IPS-NIHi7 (cell line): ENCODE data around the gene ATG9B.

ENCODE experiments used
- DNase-seq: peaks from one replicate; pipeline ENCODE4 v3.0.0; 2012; ENCODE audit warnings: mixed read lengths; ENCODE audit errors: extremely low spot score

Gene ATG9B

DNA sequence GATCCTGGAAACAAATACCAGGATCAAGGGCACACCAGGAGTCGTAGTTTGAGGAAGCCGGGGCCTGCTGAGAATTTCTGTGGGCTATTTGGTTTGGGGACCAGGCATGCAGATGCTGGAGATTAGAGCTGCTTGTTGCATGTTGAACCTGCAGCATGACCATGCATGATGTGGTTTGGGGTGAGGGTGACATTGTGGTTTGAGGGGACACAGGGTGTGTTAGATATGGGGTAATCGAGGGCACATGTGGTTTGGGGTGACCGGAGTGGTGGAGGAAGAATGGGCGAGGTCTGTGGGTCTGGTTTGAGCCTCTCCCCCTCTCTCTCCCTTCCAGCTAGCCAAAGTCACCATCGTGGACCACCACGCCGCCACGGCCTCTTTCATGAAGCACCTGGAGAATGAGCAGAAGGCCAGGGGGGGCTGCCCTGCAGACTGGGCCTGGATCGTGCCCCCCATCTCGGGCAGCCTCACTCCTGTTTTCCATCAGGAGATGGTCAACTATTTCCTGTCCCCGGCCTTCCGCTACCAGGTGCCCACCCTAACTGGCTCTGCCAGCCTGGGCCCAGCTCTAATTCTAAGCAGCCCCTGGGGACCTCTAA, 23.3 kb downstream of the ATG9B start:
- DNase-seq = no peak

DNA sequence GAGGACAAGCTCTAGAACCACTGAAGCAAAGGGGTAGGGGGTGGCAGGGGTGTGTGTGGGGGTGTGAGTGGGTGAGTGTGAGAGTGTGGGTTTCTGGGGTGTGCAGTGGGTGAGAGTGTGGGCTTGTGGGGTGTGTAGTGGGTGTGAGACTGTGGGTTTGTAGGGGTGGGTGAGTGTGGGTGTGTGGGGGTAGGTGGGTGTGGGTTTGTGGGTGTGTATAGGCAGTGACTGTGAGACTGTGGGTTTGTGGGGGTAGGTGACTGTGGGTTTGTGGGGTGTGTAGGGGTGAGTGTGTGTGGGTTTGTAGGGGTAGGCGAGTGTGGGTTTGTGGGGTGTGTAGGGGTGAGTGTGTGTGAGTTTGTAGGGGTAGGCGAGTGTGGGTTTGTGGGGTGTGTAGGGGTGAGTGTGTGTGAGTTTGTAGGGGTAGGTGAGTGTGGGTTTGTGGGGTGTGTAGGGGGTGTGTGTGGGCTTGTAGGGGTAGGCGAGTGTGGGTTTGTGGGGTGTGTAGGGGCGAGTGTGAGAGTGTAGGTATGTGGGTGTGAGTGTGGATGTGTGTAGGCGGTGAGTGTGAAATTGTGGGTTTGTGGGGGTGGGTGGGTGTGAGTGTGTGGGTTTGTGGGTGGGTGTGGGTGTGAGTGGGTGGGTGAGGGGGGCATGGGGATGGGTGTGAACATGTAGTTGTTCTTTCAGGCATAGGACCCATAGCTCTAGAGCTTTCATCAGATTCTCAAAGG, 24.6 kb downstream of the ATG9B start:
- no peak for DNase-seq

DNA sequence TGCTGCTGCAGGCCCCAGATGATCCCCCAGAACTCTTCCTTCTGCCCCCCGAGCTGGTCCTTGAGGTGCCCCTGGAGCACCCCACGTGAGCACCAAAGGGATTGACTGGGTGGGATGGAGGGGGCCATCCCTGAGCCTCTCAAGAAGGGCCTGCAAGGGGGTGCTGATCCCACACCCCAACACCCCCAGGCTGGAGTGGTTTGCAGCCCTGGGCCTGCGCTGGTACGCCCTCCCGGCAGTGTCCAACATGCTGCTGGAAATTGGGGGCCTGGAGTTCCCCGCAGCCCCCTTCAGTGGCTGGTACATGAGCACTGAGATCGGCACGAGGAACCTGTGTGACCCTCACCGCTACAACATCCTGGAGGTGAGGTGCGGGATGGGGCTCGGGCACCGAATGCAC, 25.3 kb downstream of the ATG9B start:
- no peak for DNase-seq

DNA sequence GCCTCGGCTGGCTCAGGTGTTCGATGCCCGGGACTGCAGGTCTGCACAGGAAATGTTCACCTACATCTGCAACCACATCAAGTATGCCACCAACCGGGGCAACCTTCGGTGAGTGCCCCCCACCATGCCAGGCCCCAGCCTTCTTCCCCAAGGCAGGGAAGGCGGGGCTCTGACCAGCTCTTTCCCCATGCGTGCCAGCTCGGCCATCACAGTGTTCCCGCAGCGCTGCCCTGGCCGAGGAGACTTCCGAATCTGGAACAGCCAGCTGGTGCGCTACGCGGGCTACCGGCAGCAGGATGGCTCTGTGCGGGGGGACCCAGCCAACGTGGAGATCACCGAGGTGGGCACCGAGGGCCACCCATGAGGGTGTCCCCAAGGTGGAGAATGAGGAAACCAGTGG, 26.0 kb downstream of the ATG9B start:
- no peak for DNase-seq

DNA sequence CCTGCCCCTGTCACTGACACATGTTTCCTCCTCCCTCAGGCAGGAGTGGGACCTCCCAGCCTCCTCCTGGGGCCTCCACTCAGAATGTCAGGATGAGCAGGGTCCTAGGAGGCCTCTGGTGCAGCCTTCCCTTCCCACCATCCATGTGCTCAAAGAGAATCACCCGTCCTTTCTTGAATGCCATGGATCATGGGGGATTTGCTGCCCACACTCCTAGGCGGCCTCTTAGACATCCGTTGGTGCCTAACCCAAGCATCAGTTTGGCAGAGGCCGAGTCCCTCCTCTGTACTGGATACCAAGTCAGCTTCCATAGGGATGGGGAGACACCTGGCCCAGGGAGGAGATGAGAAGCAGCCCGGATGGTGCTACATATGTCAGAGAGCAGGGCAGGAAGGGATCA, 26.5 kb downstream of the ATG9B start:
- DNase-seq = no peak

DNA sequence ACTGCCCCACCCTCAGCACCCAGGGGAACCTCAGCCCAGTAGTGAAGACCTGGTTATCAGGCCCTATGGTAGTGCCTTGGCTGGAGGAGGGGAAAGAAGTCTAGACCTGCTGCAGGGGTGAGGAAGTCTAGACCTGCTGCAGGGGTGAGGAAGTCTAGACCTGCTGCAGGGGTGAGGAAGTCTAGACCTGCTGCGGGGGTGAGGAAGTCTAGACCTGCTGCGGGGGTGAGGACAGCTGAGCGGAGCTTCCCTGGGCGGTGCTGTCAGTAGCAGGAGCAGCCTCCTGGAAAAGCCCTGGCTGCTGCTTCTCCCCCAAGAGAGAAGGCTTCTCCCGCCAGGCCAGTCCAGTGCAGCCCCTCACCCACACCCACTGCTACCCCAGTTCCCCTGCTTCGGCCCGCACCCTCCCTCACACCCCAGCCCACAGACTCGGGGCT, 27.2 kb downstream of the ATG9B start:
- no peak for DNase-seq

DNA sequence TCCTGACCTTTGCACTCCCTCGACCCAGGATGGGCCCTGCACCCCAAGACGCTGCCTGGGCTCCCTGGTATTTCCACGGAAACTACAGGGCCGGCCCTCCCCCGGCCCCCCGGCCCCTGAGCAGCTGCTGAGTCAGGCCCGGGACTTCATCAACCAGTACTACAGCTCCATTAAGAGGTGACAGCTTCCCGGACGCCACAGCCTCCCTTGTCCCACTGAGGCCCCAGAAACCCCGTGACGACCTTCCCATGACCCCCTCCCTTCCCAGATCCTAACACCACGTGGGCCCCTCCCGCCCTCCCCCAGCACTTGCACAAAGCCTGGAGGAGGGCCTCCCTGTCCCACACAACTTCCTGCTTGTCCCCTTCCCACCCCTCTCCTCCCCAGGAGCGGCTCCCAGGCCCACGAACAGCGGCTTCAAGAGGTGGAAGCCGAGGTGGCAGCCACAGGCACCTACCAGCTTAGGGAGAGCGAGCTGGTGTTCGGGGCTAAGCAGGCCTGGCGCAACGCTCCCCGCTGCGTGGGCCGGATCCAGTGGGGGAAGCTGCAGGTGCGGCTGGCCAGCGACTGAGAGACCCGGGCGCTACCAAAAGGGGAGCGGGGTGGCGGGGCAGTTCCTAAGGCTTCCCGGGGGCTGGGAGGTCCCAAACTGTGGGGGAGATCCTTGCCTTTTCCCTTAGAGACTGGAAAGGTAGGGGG, 27.8 kb downstream of the ATG9B start:
- DNase-seq = no peak

DNA sequence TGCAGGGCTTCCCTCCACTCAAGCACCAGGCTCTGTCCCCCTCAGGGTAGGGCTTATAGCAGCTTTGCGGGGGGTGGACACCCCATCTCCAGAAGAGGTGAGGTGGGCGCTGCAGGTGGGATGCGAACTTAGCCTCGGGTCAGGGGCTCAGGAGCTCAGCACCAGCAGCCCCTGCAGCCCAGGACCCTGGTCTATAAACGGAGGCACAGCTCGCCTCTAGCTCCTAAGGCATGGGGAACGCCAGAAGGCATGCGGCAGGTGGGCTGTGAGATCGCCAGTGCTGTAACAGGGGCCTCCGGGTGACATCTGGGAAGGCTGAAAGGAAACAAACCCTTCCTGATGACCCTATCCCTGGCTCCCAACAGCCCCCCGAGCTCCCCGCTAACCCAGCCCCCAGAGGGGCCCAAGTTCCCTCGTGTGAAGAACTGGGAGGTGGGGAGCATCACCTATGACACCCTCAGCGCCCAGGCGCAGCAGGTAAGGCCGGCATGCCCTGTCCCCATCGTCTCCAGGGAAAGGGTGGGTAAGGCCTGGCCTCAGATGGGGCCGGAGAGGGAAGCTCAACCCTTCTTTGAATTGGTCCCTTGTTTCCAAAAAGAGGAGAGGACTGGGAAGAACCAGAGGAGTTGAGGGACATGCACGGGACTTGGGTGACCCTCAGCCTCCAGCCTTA, 29.3 kb downstream of the ATG9B start:
- no peak for DNase-seq

DNA sequence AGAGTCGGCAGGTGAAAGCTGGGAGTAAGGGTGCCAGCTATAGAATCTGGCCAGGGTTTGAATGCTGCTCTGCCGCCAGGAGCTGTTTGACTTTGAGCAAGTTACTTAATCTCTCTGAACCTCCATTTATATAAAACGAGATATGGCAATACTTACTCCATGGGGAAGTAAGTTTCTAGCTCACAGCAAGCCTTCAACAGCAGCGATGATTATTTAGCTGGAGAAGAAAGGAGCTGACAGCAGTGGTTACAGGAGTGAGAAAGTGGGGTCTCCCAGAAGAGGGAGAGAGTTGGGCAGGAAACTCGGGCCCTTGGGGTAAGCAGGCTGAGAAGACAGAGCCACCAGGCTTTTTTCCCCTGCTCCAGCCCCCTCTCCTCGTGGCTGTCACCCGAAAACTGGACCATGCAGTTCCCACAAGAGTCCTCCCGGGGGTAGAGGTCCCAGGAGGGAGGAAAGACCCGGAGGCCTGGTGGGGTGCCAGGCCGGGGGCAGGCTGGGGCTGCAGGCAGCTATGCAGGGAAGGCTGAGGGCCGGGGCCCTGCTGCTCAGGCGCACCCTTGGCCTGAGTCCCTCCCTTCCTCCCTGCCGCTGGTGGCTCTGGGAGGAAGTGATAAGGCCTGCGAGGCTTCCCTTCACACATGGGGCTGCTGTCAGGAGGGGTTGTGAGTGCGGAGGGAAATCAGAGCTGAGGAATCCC, 30.0 kb downstream of the ATG9B start:
- DNase-seq = no peak

DNA sequence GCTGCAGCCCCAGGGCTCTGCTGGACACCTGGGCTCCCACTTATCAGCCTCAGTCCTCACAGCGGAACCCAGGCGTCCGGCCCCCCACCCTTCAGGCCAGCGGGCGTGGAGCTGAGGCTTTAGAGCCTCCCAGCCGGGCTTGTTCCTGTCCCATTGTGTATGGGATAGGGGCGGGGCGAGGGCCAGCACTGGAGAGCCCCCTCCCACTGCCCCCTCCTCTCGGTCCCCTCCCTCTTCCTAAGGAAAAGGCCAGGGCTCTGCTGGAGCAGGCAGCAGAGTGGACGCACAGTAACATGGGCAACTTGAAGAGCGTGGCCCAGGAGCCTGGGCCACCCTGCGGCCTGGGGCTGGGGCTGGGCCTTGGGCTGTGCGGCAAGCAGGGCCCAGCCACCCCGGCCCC, 30.8 kb downstream of the ATG9B start:
- no peak for DNase-seq

DNA sequence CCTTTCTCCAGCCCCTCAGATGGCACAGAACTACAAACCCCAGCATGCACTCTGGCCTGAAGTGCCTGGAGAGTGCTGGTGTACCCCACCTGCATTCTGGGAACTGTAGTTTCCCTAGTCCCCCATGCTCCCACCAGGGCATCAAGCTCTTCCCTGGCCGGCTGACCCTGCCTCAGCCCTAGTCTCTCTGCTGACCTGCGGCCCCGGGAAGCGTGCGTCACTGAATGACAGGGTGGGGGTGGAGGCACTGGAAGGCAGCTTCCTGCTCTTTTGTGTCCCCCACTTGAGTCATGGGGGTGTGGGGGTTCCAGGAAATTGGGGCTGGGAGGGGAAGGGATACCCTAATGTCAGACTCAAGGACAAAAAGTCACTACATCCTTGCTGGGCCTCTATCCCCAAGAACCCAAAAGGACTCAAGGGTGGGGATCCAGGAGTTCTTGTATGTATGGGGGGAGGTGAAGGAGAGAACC, 31.4 kb downstream of the ATG9B start:
- DNase-seq = peak; percentile 79

DNA sequence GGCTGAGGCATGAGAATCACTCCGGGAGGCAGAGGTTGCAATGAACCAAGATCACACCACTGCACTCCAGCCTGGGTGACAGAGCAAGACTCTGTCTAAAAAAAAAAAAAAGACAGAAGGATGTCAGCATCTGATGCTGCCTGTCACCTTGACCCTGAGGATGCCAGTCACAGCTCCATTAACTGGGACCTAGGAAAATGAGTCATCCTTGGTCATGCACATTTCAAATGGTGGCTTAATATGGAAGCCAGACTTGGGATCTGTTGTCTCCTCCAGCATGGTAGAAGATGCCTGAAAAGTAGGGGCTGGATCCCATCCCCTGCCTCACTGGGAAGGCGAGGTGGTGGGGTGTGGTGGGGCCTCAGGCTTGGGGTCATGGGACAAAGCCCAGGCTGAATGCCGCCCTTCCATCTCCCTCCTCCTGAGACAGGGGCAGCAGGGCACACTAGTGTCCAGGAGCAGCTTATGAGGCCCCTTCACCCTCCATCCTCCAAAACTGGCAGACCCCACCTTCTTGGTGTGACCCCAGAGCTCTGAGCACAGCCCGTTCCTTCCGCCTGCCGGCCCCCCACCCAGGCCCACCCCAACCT, 32.1 kb downstream of the ATG9B start:
- no peak for DNase-seq

DNA sequence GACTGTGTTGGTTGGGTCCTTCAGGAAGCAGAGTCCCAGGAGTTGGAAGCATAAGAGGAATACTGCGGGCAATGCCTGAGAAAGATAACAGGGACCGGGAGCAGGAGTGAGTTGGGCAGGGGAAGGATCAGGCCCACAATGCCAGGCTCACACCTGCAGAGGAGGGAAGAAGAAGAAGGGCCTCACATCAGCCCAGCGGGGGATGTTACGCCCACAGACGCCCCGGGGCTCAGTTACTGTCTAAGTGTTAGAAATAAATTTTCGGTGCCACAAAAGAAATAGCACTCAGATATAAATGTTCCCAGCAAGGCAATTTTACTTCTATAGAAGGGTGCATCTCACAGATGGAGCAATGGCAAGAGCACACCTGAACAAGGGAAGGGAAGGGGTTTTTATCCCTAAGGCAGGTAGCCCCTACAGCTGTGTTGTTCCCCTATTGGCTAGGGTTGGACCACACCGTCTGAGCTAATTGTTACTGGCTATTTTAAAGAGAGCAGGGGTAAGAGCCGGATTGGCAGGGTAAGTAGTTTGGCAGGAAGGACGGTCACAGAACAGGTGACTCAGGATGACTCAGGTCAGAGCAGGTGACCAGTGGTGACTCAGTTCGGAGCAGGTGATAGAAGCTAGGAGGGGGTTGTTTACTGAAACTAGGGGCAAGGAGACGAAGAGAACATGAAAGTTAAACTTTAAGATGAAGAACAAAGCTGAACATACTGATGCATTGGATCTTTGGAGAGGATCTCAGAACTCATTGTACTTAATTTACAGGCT, 33.7 kb downstream of the ATG9B start, which contains the start of gene NOS3:
Gene NOS3 (plus strand): TSS at position 602 of the 771 bp plus-strand sequence. CDS start 2,787 bp downstream, outside the sequence.
- no peak for DNase-seq

DNA sequence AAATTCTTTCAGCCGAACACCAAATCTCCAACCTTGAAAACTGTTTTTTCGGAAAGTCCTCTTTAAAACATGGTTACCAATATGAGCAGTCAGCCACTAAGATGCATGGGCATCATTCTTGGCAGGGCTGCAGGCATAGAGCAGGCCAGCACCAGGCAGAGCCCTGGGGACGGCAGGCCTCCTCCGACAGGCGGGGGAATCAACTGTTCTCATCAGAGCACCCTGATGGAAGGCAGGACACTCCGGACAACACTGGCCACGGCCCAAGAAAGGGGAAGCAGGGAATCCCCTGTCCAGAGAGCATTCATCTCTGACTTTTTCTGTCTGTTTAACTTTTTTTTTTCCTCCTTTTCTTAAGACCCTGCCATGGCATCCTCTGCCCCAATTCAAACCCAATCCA, 34.8 kb downstream of the ATG9B start:
- DNase-seq = no peak

DNA sequence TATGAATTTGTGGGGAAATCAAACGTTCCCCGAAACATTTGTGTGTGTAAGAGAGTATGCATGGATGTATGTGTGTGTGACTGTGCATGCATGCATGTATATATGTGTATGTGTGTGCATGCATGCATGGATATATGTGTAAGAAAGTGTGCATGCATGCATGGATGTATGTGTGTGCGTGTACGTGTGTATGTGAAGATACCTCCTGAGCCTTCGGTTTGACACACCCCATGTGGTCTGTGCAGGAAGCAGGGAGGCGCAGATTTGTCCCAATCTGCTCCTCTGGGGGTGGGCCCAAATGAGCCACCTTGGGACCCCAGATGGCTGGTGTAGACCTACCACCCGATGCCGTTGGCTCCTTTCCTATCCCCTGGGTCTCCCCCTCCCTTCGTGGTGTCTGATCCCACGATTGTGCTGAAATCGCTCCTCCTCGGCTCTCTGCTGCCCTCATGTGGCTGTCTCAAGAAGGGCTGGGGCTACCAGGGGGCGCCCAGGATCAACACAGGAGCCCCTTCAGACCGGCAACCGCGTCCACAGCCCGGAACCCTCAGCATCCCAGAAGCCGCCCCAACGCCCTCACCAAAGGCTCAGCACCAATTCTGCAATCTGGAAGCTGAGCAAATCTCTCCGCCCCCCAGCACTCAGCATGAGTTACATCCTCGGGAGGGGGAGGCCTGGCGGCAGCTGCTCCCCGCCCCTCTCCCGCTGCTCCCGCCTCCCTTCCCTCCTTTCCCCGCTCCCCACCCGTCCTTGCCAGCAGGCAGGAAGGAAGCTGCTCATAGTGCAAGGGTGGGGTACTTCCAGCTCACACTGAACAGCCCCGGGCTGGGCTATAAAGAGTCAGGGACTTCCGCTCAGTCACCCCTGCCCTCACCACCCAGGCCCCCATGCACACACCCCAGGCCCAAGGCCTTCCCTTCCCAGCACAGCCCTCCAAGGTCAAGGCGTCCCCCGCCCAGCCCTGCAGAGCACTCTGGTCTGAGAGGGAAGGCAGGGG, 35.8 kb downstream of the ATG9B start:
- peak; percentile 87 for DNase-seq

DNA sequence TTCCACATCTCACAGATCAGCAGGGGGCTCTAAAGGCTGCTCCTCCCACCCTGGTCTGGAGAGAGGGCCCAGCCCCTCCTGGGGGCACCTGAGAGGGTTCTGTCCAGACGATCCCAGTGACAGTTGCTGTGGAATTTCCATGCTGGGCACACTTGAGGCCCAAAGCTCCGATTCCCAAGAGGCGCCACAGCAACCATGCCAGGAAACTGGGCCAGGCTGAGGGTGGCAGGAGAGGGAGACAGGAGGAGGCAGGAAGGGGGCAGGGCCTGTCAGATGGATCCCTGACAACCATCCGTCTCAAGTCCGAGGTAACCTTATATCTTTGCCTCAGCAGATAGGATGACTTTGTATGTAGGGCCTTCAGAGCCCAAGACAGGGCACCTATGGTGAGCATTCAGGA, 37.7 kb downstream of the ATG9B start:
- no peak for DNase-seq

DNA sequence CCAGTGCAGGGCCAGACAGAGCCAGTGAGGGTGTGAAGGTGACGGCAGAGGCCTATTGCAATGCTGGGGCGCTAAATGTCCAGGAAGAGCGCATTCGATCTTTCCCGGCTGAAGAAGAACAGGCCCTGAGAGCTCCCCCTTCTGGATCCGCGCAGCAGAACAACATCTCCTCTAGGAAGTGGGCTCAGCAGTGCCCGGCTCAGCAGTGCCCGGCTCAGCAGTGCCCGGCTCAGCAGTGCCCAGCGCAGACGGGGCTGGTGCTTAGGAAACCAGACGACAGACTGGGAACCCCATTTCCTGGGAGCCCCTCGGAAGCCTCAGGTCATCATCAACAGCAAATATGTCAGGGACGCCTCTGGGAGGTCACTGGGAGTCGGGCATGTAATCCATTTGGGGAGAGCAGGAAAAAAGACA, 38.2 kb downstream of the ATG9B start:
- peak; percentile 67 for DNase-seq

DNA sequence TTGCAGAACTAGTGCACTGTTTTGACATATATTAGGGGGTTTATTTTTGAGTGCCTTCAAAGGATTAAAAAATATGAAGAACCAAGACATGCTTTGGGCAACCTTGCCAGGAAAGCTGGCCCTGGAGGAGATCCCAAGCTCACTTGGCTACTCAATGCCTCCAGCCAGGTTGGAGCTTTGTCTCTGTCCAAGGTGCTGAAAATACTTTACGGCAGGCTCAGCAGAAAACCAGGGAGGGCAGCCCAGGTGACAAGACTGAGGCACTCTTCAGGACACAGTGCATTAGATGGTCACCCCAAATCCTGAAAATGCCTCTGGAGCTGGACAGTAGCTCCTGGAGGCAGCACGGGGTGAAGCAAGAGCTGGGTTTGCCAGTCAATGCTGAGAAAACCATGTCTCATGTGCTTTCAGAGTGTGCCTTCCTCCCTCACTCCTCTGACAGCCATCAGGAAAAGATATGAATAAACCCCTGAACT, 40.4 kb downstream of the ATG9B start:
- DNase-seq = peak; percentile 68

DNA sequence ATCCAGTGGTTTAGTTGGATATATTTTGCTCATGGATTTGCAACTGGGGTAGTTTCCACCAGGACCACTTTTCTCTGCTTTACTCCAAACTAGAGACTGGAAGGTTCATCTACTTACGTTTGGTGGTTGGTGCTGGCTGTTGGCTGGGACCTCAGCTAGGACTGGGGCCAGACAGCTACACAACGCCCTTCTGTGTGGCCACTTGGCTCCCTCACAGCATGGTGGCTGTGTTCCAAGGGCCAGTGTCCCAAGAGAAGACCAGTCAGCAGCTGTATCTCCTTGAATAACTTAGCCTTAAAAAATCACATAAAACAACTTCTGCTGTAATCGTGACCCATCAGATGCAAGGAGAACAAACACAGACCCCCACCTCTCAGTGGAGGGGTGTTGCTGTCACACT, 41.9 kb downstream of the ATG9B start:
- DNase-seq = no peak
